ENCODE results near the gene CETP. TPM values are rescaled to one million over a fixed set of nuclear protein-coding genes. Genes with fewer than 3 reads are reported as not detected.
A peak's percentile ranks its signal among the peaks of the same experiment; 100 is the strongest.

The CETP gene
- total RNA-seq, 1 donor from 2014 or later = 1.1 TPM

DNA sequence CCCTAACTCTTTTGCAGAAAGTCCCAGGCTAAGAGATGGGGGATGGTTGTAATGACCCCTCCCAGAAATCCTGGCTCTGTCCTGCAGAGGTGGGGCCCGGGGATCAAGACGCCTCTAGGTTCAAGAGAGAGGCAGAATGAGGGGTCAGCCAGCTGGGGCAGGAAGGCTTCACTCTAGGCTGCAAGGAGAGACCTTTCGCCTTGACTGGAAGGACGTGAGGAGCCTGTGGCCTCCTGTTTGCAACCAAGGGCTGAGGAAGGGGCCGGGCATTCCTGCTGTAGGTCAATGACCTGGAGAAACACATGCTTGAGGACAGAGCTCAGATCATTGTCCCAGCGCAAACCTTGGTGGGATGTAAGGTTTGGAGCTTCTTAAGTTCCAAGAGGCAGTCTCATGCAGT is 8.7 kb upstream of the CETP start:
- DNase-seq (no peak), ATAC-seq (no peak)
- Histone ChIP-seq H3K27me3 (ENCODE audit: low read depth) (no peaks in the 10 kb centered on the region), H3K27ac (no peak overlapping the region), H3K9me3 (no peaks in the 10 kb centered on the region), H3K4me1 (peaks cover 12% of the 10 kb centered on the region), H3K36me3 (no peaks in the 10 kb centered on the region), H3K4me3 (no peak overlapping the region)
- TF ChIP-seq, protein P1, sequence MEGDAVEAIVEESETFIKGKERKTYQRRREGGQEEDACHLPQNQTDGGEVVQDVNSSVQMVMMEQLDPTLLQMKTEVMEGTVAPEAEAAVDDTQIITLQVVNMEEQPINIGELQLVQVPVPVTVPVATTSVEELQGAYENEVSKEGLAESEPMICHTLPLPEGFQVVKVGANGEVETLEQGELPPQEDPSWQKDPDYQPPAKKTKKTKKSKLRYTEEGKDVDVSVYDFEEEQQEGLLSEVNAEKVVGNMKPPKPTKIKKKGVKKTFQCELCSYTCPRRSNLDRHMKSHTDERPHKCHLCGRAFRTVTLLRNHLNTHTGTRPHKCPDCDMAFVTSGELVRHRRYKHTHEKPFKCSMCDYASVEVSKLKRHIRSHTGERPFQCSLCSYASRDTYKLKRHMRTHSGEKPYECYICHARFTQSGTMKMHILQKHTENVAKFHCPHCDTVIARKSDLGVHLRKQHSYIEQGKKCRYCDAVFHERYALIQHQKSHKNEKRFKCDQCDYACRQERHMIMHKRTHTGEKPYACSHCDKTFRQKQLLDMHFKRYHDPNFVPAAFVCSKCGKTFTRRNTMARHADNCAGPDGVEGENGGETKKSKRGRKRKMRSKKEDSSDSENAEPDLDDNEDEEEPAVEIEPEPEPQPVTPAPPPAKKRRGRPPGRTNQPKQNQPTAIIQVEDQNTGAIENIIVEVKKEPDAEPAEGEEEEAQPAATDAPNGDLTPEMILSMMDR (IDR thresholded peaks at IDR 0.05) = no peak
- intact Hi-C loops (cut with DNase I) = no loop called here

DNA sequence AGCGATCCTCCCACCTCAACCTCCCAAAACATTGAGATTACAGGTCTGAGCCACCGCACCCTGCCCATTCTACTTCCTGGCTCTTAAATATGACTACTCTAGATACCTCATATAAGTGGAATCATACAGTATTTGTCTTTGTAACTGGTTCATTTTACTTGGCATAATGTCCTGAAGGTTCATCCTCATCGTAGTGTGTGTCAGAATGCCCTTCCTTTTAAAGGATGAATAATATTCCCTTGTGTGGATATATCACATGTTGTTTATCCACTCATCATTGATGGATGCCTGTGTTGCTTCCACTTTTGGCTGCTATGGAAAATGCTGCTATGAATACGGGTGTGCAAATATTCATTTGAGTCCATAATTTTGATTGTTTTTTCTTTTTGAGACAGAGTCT is 5.7 kb upstream of the CETP start:
- no peaks in the 10 kb centered on the region for H3K36me3 ChIP-seq
- H3K4me3 ChIP-seq = no peak overlapping the region
- H3K9me3 ChIP-seq = no peaks in the 10 kb centered on the region
- no peak overlapping the region for H3K27ac ChIP-seq
- no peak for DNase-seq
- no peak for ATAC-seq
- intact Hi-C loops (cut with DNase I) = no loop called here
- TF ChIP-seq, protein P1 (IDR thresholded peaks at IDR 0.05) = no peak
- peaks cover 20% of the 10 kb centered on the region for H3K4me1 ChIP-seq
- H3K27me3 ChIP-seq (ENCODE audit: low read depth) = no peaks in the 10 kb centered on the region

DNA sequence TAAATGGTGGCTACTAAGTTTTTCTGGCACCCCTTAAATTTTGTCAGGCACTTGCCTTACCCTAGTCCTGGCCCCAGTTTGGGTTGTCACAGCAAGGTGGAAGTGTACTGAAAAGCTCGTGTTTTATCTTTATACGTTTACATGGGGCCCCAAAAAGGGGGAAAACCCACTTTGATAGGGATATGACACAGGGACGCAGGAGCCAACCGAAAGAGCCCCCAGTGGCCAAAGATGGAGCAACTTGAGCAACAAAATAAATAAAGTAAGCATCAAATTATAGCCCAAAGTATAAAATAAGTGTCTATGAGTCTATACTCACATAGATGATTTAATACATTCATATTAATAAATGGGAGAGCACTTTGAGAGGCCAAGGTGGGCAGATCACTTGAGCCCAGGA is 5.0 kb upstream of the CETP start:
- intact Hi-C loops (cut with DNase I) = no loop called here

DNA sequence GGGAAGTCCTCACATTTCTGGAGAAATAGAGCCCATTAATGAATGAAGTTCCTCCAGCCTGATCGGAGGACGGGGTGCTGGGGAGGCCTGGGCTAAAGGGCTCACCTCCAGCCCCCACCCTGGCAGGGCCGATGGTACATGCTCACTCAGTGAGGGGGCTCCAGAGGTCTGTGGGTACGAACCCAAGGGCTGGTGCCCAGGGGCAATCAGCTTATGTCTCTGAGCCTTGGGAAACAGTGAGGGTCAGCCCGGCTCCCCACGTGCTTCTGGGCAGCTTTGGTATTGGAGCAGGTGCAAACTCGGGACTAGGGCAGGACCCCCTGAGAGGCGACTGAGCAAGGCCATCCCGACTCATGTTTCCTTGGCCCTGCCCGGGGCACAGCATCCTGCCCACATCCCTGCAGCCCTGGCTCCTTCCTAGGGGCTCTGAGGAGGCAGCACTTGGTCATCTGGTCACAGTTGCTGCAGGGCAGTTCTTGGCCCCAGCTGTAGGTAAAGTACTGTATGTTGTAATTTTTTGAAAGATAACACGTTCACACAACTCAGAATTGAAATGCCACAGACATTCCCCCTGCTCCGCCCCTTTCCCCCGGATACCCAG is 969 bp upstream of the CETP start:
- intact Hi-C loops (cut with DNase I) = no loop called here
- DNase-seq (no peak), ATAC-seq (no peak)
- Histone ChIP-seq H3K9me3 (no peaks in the 10 kb centered on the region), H3K27me3 (ENCODE audit: low read depth) (no peaks in the 10 kb centered on the region), H3K36me3 (no peaks in the 10 kb centered on the region), H3K27ac (peak overlapping the region; percentile 11), H3K4me3 (no peak overlapping the region), H3K4me1 (peaks cover 44% of the 10 kb centered on the region)
- TF ChIP-seq, protein P1 (IDR thresholded peaks at IDR 0.05) = no peak

More for the DNA sequence above, 5.0 kb upstream of the CETP start:
- DNase-seq = no peak
- H3K27me3 ChIP-seq (ENCODE audit: low read depth) = no peaks in the 10 kb centered on the region
- no peak for ATAC-seq
- TF ChIP-seq, protein P1 (IDR thresholded peaks at IDR 0.05) = no peak
- peaks cover 20% of the 10 kb centered on the region for H3K4me1 ChIP-seq
- H3K4me3 ChIP-seq = no peak overlapping the region
- no peaks in the 10 kb centered on the region for H3K36me3 ChIP-seq
- H3K9me3 ChIP-seq = no peaks in the 10 kb centered on the region
- H3K27ac ChIP-seq = no peak overlapping the region

DNA sequence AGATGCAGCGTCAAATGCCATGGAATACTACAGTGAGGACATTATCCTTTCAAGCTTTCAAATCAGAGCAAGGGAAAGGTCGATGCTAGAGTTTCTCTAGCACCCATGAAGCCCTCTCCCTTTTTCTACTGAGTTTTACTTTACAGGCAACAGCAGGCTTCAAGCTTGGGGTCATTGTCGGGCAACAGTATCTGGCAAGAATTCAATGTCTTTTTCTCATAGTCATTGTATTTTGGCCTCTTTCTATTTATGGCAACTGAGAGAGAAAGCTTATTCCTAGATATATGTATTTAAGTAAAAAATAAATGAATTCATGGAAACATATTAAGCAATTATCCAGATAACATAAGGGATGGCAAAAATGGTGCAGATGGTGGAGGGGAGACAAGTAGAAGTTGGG is 364 bp upstream of the CETP start:
- H3K36me3 ChIP-seq = no peaks in the 10 kb centered on the region
- no peak overlapping the region for H3K4me3 ChIP-seq
- H3K9me3 ChIP-seq = no peaks in the 10 kb centered on the region
- no peaks in the 10 kb centered on the region for H3K27me3 ChIP-seq (ENCODE audit: low read depth)
- intact Hi-C loops (cut with DNase I) = no loop called here
- DNase-seq = no peak
- peak overlapping the region; percentile 62 for H3K27ac ChIP-seq
- H3K4me1 ChIP-seq = peaks cover 50% of the 10 kb centered on the region
- TF ChIP-seq, protein P1 (IDR thresholded peaks at IDR 0.05) = no peak
- ATAC-seq = no peak

Measured in lower lobe of right lung (tissue), 2 donors.